WI38 (cell line): ENCODE data around the gene RXFP1.

Experiments used
- H3K4me3 ChIP-seq: 2 replicates; pipeline ENCODE4 v1.5.1; 2011; ENCODE audit warnings: low read depth, mild to moderate bottlenecking, control low read depth, low read length
- CTCF ChIP-seq: IDR thresholded peaks from 2 replicates; pipeline ENCODE4 v1.5.1; 2012; ENCODE audit warnings: low read depth, mild to moderate bottlenecking, control low read depth, low read length

Gene RXFP1

GRCh38 chr4:158590306-158590705 is 68.6 kb downstream of the RXFP1 start:
- no peak for TF ChIP-seq CTCF
- no peak overlapping the region for H3K4me3 ChIP-seq

GRCh38 chr4:158590824-158591223 is 69.1 kb downstream of the RXFP1 start:
- H3K4me3 ChIP-seq: no peak overlapping the region
- TF ChIP-seq CTCF: no peak

- H3K4me3 ChIP-seq: no peak overlapping the region
- no peak for TF ChIP-seq CTCF
Measured at GRCh38 chr4:158597879-158598596, 76.4 kb downstream of the RXFP1 start.

GRCh38 chr4:158599150-158599549 is 77.5 kb downstream of the RXFP1 start:
- no peak for TF ChIP-seq CTCF
- no peak overlapping the region for H3K4me3 ChIP-seq

GRCh38 chr4:158599765-158600498 is 78.2 kb downstream of the RXFP1 start:
- no peak for TF ChIP-seq CTCF
- no peak overlapping the region for H3K4me3 ChIP-seq

GRCh38 chr4:158604369-158604768 is 82.7 kb downstream of the RXFP1 start:
- TF ChIP-seq CTCF: no peak
- no peak overlapping the region for H3K4me3 ChIP-seq

- H3K4me3 ChIP-seq: no peak overlapping the region
- TF ChIP-seq CTCF: no peak
Measured at GRCh38 chr4:158605393-158605792, 83.7 kb downstream of the RXFP1 start.
